H9 (cell line): ENCODE data around the gene IGF1R. TPM values are rescaled to one million over a fixed set of nuclear protein-coding genes. Genes with fewer than 3 reads are reported as not detected.

Experiments
- DNase-seq: peaks from one replicate; pipeline ENCODE4 v3.0.0-alpha.2; 2017
- H2AFZ ChIP-seq: one replicate; pipeline ENCODE4 v1.6.1; 2013; ENCODE audit warnings: mild to moderate bottlenecking, low read length, control low read depth, moderate library complexity
- H2AK5ac ChIP-seq: 2 replicates; pipeline ENCODE4 v1.6.1; 2013; ENCODE audit warnings: low read length, control low read depth, mixed read lengths; ENCODE audit not compliant: insufficient read length
- H2BK120ac ChIP-seq: one replicate; pipeline ENCODE4 v1.6.1; 2013; ENCODE audit warnings: low read depth, mild to moderate bottlenecking, low read length, control low read depth, inconsistent platforms; ENCODE audit not compliant: poor library complexity, severe bottlenecking
- H2BK12ac ChIP-seq: 2 replicates; pipeline ENCODE4 v1.6.1; 2013; ENCODE audit warnings: low read length, control low read depth, mixed read lengths, low read depth; ENCODE audit not compliant: insufficient read length
- H2BK15ac ChIP-seq: 2 replicates; pipeline ENCODE4 v1.6.1; 2013; ENCODE audit warnings: low read depth, low read length, control low read depth
- H2BK20ac ChIP-seq: one replicate; pipeline ENCODE4 v1.6.1; 2013; ENCODE audit warnings: low read depth, mild to moderate bottlenecking, low read length, control low read depth, inconsistent platforms; ENCODE audit not compliant: poor library complexity, severe bottlenecking
- H2BK5ac ChIP-seq: 2 replicates; pipeline ENCODE4 v1.6.1; 2013; ENCODE audit warnings: low read length, control low read depth, mixed read lengths; ENCODE audit not compliant: insufficient read length
- H3K14ac ChIP-seq: 2 replicates; pipeline ENCODE4 v1.6.1; 2013; ENCODE audit warnings: low read length, control low read depth; ENCODE audit not compliant: insufficient read depth
- H3K18ac ChIP-seq: 2 replicates; pipeline ENCODE4 v1.6.1; 2013; ENCODE audit warnings: low read depth, mild to moderate bottlenecking, mixed read lengths, low read length, control low read depth; ENCODE audit not compliant: insufficient read length
- H3K23ac ChIP-seq: 2 replicates; pipeline ENCODE4 v1.6.1; 2013; ENCODE audit warnings: low read length, control low read depth, mixed read lengths, low read depth; ENCODE audit not compliant: insufficient read length
- H3K23me2 ChIP-seq: 2 replicates; pipeline ENCODE4 v1.6.1; 2013; ENCODE audit warnings: low read depth, mild to moderate bottlenecking, mixed read lengths, low read length, control low read depth; ENCODE audit not compliant: insufficient read length, poor library complexity, severe bottlenecking
- H3K27ac ChIP-seq: 2 replicates; pipeline ENCODE4 v1.5.1; 2013; ENCODE audit warnings: low read length, control low read depth, mixed read lengths, low read depth; ENCODE audit not compliant: insufficient read length
- H3K27me3 ChIP-seq: 2 replicates; pipeline ENCODE4 v1.6.1; 2013; ENCODE audit warnings: low read length, control low read depth, inconsistent platforms; ENCODE audit not compliant: insufficient read depth
- H3K4ac ChIP-seq: 2 replicates; pipeline ENCODE4 v1.6.1; 2013; ENCODE audit warnings: low read depth, mild to moderate bottlenecking, control low read depth, inconsistent platforms, low read length, moderate library complexity
- H3K4me1 ChIP-seq: 2 replicates; pipeline ENCODE4 v1.6.1; 2013; ENCODE audit warnings: low read length, control low read depth, inconsistent platforms; ENCODE audit not compliant: insufficient read depth
- H3K4me2 ChIP-seq: 2 replicates; pipeline ENCODE4 v1.6.1; 2013; ENCODE audit warnings: low read length, control low read depth, mixed read lengths; ENCODE audit not compliant: insufficient read length, insufficient read depth
- H3K56ac ChIP-seq: 2 replicates; pipeline ENCODE4 v1.6.1; 2013; ENCODE audit warnings: low read depth, mild to moderate bottlenecking, mixed read lengths, low read length, control low read depth; ENCODE audit not compliant: insufficient read length
- H3K79me1 ChIP-seq: 2 replicates; pipeline ENCODE4 v1.6.1; 2013; ENCODE audit warnings: low read depth, mild to moderate bottlenecking, moderate library complexity, low read length, control low read depth, inconsistent platforms; ENCODE audit not compliant: insufficient read depth, poor library complexity, severe bottlenecking
- H3K79me2 ChIP-seq: 2 replicates; pipeline ENCODE4 v1.6.1; 2013; ENCODE audit warnings: low read length, control low read depth, inconsistent platforms; ENCODE audit not compliant: insufficient read depth
- H3K9ac ChIP-seq: 2 replicates; pipeline ENCODE4 v1.6.1; 2013; ENCODE audit warnings: low read length, control low read depth, mixed read lengths; ENCODE audit not compliant: insufficient read length; ENCODE audit errors: extremely low read depth
- H3K9me3 ChIP-seq: one replicate; pipeline ENCODE4 v1.6.1; 2013; ENCODE audit warnings: low read depth, low read length, inconsistent platforms; ENCODE audit not compliant: control insufficient read depth
- H3T11ph ChIP-seq: one replicate; pipeline ENCODE4 v1.6.1; 2013; ENCODE audit warnings: mild to moderate bottlenecking, low read length, control low read depth, inconsistent platforms
- H4K20me1 ChIP-seq: one replicate; pipeline ENCODE4 v1.6.1; 2013; ENCODE audit not compliant: control insufficient read depth, insufficient read length, insufficient read depth
- H4K5ac ChIP-seq: 2 replicates; pipeline ENCODE4 v1.6.1; 2013; ENCODE audit warnings: low read depth, mild to moderate bottlenecking, mixed read lengths, low read length, control low read depth; ENCODE audit not compliant: insufficient read length
- H4K8ac ChIP-seq: replicated peaks from 2 replicates; pipeline ENCODE4 v1.6.1; 2013; ENCODE audit warnings: low read length, control low read depth, mixed read lengths, low read depth; ENCODE audit not compliant: insufficient read length
- H4K91ac ChIP-seq: 2 replicates; pipeline ENCODE4 v1.6.1; 2013; ENCODE audit warnings: low read depth, mild to moderate bottlenecking, moderate library complexity, mixed read lengths, low read length, control low read depth; ENCODE audit not compliant: insufficient read length
- H3K27ac Mint-ChIP-seq, 3 experiments: 2 replicates in 2 of 3; 3 replicates in 1 of 3; pipeline ENCODE4 v1.8.0; 2020 to 2021; ENCODE audit warnings: mixed read lengths in 3 of 3, mild to moderate bottlenecking in 1 of 3, moderate library complexity in 1 of 3
- H3K27me3 Mint-ChIP-seq: 2 replicates; pipeline ENCODE4 v1.8.0; 2021; ENCODE audit warnings: low read depth, mild to moderate bottlenecking, moderate library complexity, mixed read lengths
- H3K36me3 Mint-ChIP-seq, 3 experiments: 2 replicates in 2 of 3; 3 replicates in 1 of 3; pipeline ENCODE4 v1.8.0; 2020 to 2021; ENCODE audit warnings: low read depth in 3 of 3, mixed read lengths in 3 of 3; ENCODE audit not compliant: insufficient read depth in 1 of 3
- H3K4me1 Mint-ChIP-seq, 2 experiments: 2 replicates each; pipeline ENCODE4 v1.8.0; 2020; ENCODE audit warnings: mixed read lengths in 2 of 2
- H3K4me3 Mint-ChIP-seq, 2 experiments: 2 replicates in 1 of 2; 3 replicates in 1 of 2; pipeline ENCODE4 v1.8.0; 2020 to 2021; ENCODE audit warnings: mild to moderate bottlenecking in 2 of 2, mixed read lengths in 2 of 2, moderate library complexity in 1 of 2
- H3K9me3 Mint-ChIP-seq, 2 experiments: 2 replicates in 1 of 2; 3 replicates in 1 of 2; pipeline ENCODE4 v1.8.0; 2020; ENCODE audit warnings: mild to moderate bottlenecking in 2 of 2, mixed read lengths in 2 of 2, moderate library complexity in 1 of 2
- CTCF ChIP-seq: fragments of 200-600 bp; sonication (generic); conservative IDR thresholded peaks from 3 replicates; pipeline ENCODE4 v1.8.0; 2021; ENCODE audit warnings: antibody characterized with exemption, mild to moderate bottlenecking
- WGBS: extraction: QIAGEN DNeasy Blood & Tissue Kit; methylation state at CpG from one replicate; pipeline ENCODE4 v1.1.7; 2013; ENCODE audit warnings: missing lambda C conversion rate, low lambda C conversion rate, mixed read lengths; ENCODE audit not compliant: insufficient read length; ENCODE audit errors: extremely low coverage; 5-methylcytosine and 5-hydroxymethylcytosine counted together
- total RNA-seq: library from RNA; stranded (reverse); gene quantifications from 2 replicates; pipeline ENCODE4 v1.2.1, GENCODE V29; 2021

Gene IGF1R
- total RNA-seq, 1 experiment from 2014 or later, result 70.0 TPM

DNA sequence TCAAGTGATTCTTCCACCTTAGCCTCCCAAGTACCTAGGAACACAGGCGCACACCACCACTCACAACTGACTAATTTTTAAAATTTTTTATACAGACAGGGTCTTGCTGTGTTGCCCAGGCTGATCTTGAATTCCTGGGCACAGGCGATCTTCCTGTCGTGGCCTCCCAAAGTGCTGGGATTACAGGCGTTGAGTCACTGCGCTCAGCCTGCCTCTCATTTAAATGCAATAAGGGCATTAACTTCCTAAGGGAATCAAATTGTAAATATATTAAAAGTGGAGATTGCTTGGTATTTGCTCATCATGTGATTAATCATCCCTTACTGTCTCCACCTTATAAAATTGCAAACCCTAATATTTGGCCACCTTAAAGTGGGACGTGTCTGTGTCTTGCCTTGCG lies 294.1 kb downstream of the IGF1R start:
- H3K36me3 Mint-ChIP-seq, result peaks cover 30 to 85% (median 77%) of the 10 kb centered on the region in 3 experiments; a peak in 6 of 7 replicates
- Histone ChIP-seq H2BK5ac (no peak overlapping the region), H3K14ac (no peak overlapping the region), H3K27ac (no peak overlapping the region), H3K27me3 (no peaks in the 10 kb centered on the region), H2BK12ac (no peak overlapping the region), H4K91ac (no peak overlapping the region), H4K5ac (no peak overlapping the region), H4K8ac (no peak overlapping the region), H4K20me1 (no peaks in the 10 kb centered on the region), H3K4me1 (no peaks in the 10 kb centered on the region), H3K9me3 (no peaks in the 10 kb centered on the region), H3K4ac (no peak overlapping the region), H3K23ac (no peak overlapping the region), H3K79me2 (no peaks in the 10 kb centered on the region), H2AFZ (no peak overlapping the region), H2AK5ac (no peak overlapping the region), H3T11ph (no peak overlapping the region), H2BK20ac (no peak overlapping the region), H3K23me2 (no peaks in the 10 kb centered on the region), H2BK15ac (no peak overlapping the region), H2BK120ac (no peak overlapping the region), H3K9ac (no peak overlapping the region), H3K18ac (no peak overlapping the region), H3K79me1 (no peaks in the 10 kb centered on the region), H3K56ac (no peak overlapping the region), H3K4me2 (no peak overlapping the region)
- no peaks in the 10 kb centered on the region for H3K27me3 Mint-ChIP-seq
- DNase-seq, result no peak
- 0 out of 7 replicates have a peak overlapping the region, but pooled peaks of 1 of the 3 experiments have one; percentile 60 for H3K27ac Mint-ChIP-seq
- no CpG with 5 or more reads among the region's 7 CpGs for WGBS
- H3K4me1 Mint-ChIP-seq, result no peaks in the 10 kb centered on the region
- TF ChIP-seq CTCF, result no peak
- H3K9me3 Mint-ChIP-seq, result no peaks in the 10 kb centered on the region
- H3K4me3 Mint-ChIP-seq, result no peak overlapping the region
